CMK (cell line): ENCODE data around the gene DLGAP1.

ENCODE experiments used
- DNase-seq: peaks from one replicate; pipeline ENCODE4 v3.0.0-alpha.2; 2010; ENCODE audit warnings: low read depth

Gene DLGAP1

DNA sequence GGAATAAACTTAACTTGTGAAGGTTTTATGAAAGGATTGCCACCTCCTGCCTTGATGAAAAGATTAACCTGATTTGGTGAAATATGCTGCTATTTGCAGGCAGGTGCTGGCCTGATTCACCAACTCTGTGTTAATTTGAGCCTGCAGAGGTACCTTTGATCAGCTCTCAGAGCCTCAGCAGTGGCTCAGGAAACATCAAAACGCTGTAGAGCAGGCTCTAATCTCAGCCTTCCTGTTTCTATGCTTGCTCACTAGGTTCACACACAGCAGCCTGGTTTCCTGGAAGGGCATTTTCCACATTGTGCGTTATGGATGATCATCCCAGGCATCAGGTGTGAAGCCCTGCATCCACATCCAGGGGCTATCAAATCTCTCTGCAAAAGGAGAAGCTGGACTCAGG, 988.2 kb downstream of the DLGAP1 start:
- no peak for DNase-seq

DNA sequence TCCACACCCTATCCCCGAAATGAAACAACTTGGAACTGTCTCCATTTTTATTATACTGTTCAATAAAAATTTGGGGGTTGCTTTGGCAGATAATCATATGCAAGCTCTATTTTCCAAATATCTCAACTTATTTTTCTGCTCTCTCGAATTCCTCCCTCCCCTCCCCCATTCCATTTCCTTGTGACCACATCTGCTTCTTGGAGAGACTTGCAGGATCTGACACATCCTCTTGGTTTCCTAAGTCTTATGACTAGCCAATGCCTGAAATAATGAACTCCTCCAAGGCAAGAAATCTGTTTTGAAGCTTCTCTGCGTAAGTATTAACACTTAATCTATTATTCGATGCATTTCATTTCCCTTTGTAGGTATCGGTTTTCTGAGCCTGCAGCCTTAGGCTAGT, 989.1 kb downstream of the DLGAP1 start:
- DNase-seq = no peak

DNA sequence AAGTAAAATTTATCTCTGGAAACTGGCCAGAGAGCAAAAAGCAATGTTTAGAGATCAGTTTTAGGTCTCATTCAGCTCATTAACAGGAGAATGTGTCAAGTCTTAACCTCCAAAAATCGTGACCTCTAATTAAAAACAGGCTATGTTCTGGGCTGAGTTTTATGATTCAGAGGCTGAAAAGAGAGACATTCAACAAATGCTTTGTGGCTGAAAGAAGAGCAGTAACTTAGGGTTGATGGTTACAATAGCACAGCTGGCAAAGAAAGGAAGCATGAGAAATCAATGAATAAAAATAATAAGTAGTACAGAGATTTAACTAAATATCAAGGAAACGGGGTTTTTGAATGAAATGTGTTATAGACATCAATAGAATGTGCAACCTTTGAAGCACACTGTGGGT, 992.1 kb downstream of the DLGAP1 start:
- DNase-seq = no peak

DNA sequence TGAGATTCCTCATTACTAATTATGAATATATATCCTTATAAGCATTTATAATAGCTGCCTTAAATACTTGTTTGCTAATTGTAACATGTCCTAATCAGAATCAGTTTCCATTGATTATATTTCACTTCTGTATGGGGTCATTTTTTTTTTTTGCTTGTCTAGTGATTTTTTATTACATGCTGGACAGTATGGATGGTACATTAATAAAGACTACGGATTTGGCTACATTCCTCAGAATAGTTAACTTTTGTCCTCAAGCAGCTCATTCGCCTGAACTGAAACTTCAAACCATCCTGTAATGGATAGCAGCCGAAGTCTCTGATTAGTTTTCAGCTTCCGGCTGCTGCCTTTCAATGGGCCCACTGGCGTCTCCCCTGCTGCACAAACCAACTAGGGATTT, 993.4 kb downstream of the DLGAP1 start:
- no peak for DNase-seq

DNA sequence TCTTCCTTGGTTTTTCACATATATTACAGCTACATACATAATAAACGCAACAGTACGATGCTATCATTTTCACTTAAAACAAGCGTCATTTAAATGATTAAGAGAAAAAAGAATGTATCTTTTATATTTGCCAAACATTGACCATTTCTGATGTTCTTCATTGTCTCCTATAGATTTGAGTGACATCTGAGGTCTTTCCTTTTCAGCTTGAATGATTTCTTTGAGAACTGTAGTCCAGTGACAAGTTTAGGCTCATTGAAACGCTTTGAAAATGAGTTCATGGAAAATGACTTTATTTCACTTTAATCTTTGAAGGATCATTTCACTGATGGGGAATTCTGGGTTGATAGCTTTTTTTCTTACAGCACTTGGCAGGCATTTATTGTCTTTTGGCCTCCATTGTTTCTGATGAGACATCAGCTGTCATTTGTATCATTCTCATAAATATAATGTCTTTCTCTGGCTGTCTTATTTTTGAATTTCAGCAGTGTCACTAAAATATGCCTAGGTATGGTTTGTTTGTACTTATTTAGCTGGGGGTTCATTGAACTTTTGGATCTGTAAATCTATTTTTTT, 994.2 kb downstream of the DLGAP1 start:
- DNase-seq = no peak

DNA sequence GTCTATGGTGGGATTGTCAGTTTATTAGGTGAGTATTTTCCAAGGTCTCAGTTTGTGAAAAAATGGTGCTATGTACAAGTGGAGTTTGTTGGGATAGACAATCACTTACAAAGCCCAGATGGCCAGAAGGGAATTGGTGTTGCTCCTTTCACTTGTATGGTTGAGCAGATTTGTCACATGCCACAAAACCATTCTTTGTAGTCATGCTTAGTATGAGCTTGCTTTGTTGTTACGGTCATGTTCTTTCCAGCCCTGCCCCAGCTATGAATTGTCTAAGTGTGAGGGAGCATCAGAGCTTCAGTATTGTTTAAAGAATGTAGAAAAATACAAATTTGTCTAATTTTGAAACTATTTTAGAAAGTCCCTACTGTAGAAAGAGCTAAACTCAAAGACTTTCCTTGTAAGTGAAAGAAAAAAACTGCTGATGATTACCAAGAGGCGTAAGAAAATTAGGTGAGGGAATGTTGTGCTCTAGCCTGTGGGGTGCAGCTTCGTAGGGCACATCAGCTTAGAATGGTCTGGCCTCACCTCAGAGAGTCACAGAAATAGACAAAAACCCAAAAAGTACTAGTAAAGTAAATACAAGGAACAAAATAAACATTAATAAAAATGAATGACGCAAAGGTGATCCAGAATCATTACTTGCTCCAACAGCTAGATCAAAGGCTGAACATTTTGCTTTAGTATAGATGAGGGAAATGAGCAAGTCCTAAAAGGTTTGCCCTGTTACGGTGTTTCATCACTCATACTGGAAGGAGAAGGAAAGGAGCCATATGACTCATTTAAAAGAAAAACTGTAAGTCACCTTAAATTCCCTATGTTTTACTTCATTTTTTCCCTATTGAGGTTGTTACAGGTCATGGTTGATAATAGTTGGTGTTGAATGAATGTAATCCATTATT, 995.9 kb downstream of the DLGAP1 start:
- no peak for DNase-seq

DNA sequence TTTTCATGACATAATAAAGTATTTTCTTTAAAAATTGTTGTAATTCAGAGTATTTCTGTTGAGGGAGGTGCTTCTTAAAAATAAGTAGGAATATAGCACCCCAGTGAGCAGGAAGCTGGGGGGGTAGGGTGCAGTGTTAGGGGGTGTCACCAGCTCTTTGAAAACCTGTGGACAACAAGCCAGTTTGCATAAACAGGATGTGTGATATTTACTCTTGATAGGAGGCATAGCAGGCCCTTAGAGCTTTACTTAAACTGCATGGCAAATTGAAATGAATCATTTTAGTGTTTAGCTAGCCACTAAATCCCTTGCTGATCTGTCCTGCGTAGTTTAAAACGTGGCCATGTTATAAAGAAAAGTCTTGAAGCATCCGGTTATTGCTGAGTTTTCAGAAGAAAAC, 996.7 kb downstream of the DLGAP1 start:
- DNase-seq = no peak

DNA sequence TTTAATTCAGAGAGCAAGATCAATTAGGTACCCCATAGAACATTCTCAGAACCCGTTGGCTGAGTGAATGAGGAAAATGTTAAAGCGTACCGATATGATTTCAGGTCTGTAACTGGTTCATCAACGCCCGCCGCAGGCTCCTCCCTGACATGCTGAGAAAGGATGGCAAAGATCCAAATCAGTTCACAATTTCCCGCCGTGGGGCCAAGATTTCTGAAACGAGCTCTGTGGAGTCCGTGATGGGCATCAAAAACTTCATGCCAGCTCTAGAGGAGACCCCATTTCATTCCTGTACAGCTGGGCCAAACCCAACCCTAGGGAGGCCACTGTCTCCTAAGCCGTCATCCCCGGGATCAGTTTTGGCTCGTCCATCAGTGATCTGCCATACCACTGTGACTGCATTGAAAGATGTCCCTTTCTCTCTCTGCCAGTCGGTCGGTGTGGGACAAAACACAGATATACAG, 997.8 kb downstream of the DLGAP1 start:
- DNase-seq = no peak

DNA sequence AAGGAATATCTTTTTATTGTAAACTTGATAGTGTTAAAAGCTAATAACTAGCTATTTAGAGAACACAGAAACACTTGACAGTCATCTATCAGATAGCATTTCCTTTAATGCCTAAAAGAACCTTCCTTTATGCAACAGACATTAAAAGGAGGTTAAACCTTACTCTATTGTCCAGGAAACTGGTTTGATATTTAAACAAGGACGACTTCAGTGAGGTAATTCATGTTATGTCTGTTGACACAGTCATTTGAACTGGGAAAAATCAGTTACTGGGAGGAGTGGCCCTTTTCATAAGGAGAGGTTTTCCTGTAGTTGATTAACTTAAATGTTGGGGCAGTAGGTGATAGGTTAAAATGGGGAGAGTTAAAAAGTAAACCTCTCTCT, 998.4 kb downstream of the DLGAP1 start:
- no peak for DNase-seq

DNA sequence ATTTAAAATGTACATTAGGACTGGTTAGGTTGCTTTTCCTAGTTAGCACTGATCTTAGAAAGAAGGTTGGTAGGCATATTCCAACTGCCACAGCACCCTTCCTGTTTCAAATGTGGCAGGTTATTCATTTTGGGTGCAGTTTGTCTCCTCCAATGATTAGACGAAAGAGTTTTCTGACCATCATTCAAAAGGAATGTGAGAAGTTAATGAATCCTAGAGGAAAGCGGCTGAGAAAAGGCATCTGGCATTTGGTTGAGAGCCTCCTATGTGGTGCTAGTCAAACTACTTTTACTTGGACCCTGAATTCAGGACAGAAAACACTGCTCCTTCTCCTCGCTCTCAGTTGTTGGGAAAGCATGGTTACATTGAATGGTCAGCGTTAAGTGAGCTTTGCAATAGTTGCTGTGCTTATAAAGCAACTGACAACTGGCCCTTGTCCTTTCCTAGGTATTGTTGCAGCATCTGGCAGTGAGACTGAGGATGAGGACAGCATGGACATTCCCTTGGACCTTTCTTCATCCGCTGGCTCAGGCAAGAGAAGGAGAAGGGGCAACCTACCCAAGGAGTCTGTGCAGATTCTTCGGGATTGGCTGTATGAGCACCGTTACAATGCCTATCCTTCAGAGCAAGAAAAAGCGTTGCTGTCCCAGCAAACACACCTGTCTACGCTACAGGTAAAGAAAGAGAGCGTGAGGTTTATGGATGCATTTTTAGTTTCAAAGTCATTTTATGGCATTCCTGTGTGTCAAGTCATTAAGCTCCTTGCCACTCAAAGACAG, 999.0 kb downstream of the DLGAP1 start:
- DNase-seq = no peak

DNA sequence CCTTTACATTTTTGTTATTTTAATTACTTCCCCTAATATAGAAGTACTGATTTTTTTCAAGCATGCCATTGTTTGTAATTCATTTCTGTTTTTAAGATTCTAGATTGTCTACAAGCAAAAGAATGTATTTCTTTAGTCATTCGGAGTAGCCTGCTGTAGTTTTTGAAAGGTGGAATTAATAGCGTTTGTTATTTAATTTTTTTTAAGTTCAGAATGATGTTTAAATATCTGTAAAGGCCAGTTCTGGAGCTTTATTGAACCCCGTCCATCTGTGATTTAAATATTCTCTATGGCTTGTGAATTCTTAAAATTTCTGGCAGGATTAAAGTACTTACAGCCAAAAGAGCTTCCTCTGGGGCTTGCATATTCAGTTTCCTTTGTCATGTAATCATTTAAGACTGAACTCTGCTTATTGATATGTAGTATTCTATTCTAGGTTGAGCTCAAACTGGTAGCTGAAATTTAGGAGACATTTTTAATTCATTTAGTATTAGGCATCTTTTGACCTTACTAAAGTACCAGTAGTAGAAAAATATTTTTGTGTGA, 999.9 kb downstream of the DLGAP1 start:
- DNase-seq = no peak

DNA sequence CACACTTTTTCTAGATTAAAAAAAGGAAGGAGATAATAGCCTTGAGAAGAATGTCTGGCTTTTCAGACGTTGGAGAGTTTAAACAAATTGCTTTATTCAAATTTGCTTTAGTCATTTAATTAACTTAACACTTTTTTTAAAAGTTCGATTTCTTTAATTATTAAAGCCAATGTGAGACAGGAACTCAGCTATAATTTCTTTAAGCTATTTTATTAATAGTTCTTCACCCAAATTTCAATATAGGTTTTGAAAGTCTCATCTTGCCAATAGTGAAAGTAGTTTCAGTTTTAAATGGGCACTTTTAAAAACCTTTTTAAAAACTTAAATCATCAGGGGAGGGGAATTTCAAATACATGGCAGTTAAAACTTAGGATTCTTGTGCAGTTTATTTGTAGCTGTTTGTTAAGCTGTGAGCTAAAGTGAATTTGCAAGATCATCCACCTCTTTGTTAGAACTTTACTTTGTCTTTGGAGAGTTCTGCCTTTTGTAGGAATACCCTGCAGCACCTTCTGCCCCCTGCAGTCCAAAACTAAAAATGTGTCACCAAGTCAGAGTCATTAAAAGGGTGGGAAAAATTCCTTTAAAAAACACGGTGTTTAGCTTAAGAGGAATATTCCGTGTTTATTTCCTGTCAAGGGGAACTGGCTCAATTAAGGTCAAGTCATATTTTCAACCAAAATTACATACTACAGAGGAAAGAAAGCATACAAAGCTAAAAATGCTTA, 1000.6 kb downstream of the DLGAP1 start:
- no peak for DNase-seq

DNA sequence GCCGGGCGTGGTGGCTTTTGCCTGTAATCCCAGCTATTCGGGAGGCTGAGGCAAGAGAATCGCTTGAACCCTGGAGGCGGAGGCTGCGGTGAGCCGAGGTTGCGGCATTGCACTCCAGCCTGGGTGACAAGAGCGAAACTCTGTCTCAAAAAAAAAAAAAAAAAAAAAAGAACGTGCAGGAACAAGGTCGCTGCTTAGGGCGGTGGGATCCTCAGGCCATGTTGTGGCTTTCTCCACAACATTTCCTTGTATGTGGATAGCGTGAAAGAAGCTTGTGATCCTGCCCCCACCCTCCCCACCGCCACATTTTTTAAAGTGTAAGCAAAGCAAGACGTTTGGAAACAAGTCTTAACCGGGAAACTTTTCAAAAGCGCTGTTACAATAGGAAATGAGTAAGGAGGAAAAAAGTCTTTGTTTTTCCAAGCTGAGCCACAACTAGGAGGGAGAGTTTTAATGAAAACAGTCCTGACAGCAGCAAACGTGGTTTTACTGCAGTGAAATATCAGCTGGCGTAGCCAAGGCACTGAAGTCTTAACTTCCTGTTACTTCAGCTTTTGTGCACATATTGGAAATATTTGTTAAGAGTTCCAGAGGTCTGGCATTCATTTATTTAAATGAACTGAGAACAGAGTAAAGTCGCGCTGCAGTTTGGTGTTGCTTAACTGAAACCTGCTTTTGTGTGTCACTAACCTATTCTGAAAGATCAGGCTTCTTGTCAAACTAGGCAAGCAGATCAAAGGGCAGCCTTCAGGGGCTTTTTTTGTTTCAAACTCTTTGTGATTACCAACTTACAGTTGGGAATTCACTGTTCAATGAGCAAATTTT, 1001.4 kb downstream of the DLGAP1 start:
- DNase-seq = no peak

DNA sequence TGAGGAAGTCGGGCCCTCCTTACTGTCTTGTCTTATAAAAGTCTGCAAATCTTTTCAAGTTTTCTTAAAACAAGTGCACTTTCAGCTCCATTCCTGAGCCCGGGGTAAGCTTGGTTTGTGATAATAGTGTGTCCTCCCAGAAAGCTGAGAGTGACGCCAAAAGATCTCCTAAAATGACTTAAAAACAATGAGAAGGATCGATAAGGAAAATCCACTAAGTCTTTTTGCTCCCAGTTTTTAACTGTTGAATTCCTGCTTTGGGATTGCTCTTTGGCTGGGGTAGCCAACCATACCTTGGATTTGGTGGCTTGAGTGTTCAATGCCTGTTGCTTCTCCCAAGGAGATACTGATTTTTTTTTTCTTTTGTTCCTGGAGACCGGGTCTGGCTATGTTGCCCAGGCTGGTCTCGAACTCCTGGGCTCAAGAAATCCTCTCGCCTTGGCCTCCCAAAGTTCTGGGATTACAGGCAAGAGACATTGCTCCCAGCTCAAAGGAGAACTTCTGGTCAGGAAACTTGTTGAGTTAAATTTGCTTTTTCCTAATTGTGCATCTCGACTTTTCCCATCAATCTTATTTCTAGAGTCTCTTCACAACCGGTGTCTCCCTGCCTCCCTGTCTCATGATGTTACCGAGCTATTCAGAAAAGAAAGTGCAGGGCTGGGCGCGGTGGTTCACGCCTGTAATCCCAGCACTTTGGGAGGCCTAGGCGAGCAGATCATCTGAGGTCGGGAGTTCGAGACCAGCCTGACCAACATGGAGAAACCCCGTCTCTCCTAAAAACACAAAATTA, 1002.2 kb downstream of the DLGAP1 start:
- no peak for DNase-seq

DNA sequence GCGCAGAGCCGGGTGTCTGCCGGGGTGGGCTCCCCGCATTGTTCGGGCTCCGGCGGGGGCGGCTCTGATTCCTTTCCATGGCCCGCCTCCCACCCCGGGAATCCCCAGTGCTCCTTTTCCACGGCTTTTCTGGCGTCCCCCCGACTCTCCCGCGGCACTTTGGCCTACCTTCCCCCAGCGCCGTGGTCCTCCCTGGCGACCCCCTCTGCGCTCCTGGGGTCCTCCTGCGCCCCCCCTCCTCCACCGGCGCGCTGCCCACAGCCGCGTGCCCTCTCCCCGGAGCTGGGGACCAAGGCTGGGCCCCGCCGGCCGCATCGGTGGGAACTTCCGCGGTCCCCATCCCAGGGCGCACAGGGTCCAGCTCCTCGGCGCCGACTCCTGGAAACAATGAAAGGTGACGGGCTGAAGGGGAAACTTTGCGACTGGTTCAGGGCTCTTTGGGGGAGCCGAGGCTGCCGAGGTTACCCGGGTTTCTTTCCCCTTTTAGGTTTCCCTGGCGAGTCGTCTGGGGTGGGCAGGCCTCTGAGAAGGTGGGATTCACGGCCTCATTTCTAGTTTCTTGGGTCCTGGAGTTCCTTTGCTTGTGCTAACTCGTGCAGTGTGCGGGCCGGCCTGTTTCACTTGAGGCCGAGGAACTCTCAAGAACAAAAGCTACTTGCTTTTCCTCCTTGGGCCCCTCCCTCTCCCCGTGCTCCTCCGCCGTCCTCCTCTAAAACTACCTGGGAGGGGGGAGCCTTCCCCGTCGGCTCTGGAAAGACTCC, 1002.9 kb downstream of the DLGAP1 start:
- DNase-seq = no peak

DNA sequence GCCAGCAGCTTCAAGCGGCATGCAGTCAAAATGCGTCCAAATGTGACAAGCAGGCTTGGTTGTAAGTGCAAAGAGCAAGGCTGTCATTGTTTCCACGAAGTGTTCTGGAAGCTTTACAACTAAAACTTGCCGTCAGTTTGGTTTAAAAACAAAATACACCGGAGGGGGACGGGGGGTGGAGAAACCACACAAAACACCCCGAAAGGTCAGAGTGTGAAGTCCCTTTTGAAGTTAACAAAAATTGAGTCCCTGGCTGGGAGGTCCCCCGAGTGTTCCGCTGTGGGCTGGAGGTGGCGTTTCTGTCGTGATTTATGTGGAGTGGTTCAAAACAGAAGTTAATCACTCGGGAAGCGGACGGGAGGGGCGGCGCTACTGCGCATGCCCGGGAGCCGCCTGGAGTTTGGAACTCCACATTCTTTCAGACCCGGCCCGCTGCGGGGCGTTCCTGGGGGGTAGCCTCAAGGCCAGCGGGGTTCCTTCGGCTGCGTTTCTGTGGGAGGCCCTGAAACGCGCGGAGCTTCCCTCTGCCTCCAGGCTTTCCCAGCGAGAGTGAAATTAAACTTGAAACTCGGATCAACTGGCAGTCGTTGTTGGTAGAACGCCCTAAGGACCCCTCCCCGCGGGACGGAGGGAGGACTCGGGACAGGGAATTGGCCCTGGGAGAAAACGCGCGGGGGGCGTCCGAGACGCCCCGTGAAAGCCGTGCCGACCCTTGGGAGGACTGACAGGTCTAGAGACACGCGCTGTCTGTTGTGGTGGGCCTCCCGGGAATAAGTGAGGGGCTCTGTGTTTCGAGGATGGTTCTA, 1003.7 kb downstream of the DLGAP1 start:
- DNase-seq = no peak

DNA sequence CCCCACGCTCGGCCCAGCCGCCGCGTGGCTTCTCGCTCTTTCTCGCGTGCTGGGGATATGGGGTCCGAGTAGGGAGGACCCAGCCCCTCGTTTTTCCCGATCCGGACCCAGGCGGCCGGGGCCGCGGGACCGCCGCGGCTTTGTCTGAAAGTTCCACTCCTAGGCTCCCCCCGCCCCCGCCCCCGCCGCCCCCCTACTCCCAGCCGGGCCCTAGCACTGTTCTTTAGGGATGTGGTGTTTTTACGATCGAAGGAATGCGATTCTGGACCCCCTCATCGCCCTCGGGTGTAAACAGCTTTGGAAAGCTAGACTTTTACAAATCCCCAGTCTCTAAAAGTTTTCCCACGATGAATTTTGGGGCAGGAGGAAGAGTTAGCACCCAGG, 1004.3 kb downstream of the DLGAP1 start:
- DNase-seq = no peak

DNA sequence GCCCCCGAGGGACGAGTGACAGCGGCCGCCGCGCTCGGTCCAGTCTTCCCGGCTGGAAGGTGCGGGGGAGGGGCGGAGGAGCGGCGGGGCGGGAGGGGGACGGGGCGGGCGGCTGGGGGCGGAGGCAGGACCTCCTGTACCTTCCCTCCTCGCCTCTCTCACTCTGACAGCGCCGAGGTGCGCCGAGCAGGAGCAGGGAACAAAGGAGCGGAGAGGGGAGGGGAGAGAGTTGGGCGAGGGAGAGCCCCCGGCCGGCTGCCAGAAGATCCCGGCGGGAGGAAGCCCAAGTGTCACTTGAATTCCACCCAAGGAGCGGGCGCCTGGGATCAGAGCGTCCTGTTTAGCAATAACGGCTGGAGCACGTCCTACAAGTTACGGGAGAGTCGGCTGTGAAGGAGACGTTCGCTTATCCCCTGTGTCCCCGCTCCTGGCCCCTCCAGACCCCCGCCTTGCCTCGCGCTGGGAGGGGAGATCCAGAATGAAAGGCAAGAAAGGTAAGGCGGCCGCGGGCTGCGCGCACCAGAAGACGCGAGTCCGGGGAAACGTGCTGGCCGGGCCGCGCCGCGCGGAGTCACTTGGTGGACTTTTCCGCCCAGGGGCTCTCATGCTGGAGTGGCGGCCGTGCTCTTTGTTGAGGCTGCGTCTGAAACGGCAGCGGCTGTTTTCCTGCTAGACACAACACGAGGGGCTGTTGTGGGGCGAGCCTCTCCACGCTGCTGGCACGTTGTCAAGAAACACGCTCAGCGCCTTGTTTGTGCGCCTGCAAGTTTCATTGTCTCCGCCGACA, 1004.9 kb downstream of the DLGAP1 start, which contains the start of gene TGIF1:
Gene TGIF1, plus strand, starts transcription at position 161 of the 787 bp plus-strand sequence. Its CDS starts 318 bp downstream, at position 479.
- DNase-seq = no peak
